HUES6 (cell line): ENCODE data around the gene HMCN1.
A peak's percentile ranks its signal among the peaks of the same experiment; 100 is the strongest.

Source experiments
- H3K27ac ChIP-seq: 2 replicates; pipeline ENCODE4 v1.7.0; 2013; ENCODE audit warnings: low read depth, mild to moderate bottlenecking, low read length, inconsistent platforms
- H3K27me3 ChIP-seq: 2 replicates; pipeline ENCODE4 v1.6.1; 2013; ENCODE audit warnings: low read length; ENCODE audit not compliant: control insufficient read depth, insufficient read depth
- H3K36me3 ChIP-seq: 2 replicates; pipeline ENCODE4 v1.6.1; 2013; ENCODE audit warnings: low read length; ENCODE audit not compliant: control insufficient read depth, insufficient read depth
- H3K4me1 ChIP-seq: 2 replicates; pipeline ENCODE4 v1.6.1; 2013; ENCODE audit warnings: low read length; ENCODE audit not compliant: control insufficient read depth, insufficient read depth
- H3K4me3 ChIP-seq: 2 replicates; pipeline ENCODE4 v1.5.1; 2013; ENCODE audit warnings: low read depth, low read length
- H3K9ac ChIP-seq: one replicate; pipeline ENCODE4 v1.6.1; 2013; ENCODE audit warnings: mild to moderate bottlenecking, low read length
- H3K9me3 ChIP-seq: 2 replicates; pipeline ENCODE4 v1.6.1; 2013; ENCODE audit warnings: low read depth, low read length; ENCODE audit not compliant: control insufficient read depth, insufficient read depth

Gene HMCN1

DNA sequence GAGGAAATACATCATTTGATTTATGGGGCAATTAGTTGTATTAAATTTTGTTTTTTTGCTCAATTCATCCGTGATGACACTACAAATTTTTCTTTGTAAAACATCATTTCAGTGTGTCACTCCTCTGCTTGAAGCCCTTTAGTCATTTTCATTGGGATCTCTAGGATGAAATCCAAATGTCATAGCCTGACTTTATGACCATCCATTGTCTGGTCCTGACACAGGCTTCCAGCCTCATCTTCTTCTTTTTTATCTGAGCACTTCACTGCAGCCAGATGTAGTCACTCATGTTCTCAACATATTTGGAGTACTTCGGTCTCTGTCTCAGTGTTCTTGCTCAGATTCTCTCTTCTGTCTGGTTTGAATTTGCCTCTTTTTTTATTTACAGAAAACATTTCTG lies 173.1 kb downstream of the HMCN1 start:
- Histone ChIP-seq H3K36me3 (no peaks in the 10 kb centered on the region), H3K27me3 (no peaks in the 10 kb centered on the region), H3K27ac (no peak overlapping the region), H3K9ac (no peak overlapping the region), H3K4me1 (peaks cover 27% of the 10 kb centered on the region), H3K4me3 (no peak overlapping the region), H3K9me3 (no peaks in the 10 kb centered on the region)

DNA sequence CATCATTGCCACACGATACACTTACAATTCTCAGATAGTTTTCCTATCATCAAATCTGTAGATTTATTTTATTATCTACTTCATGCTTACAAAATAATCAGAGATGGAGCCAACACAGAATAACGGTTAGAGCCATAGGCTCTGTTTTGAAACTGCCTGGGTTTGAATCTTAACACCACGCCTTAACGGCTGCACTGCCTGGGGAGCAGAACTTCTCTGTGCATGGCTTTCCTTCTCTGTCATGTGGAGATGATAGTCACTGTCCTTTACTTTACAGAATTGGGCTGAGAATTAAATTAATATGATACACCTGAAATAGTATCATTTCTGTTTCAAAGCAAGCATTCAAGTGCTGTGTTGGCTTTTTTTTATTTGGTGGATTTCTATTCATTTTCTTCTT lies 177.8 kb downstream of the HMCN1 start:
- no peak overlapping the region for H3K4me3 ChIP-seq
- no peak overlapping the region for H3K9ac ChIP-seq
- H3K27ac ChIP-seq: peak overlapping the region; percentile 28; the same call in 1 of the 2 replicates
- H3K36me3 ChIP-seq: no peaks in the 10 kb centered on the region
- no peaks in the 10 kb centered on the region for H3K9me3 ChIP-seq
- H3K27me3 ChIP-seq: no peaks in the 10 kb centered on the region
- H3K4me1 ChIP-seq: peaks cover 43% of the 10 kb centered on the region

DNA sequence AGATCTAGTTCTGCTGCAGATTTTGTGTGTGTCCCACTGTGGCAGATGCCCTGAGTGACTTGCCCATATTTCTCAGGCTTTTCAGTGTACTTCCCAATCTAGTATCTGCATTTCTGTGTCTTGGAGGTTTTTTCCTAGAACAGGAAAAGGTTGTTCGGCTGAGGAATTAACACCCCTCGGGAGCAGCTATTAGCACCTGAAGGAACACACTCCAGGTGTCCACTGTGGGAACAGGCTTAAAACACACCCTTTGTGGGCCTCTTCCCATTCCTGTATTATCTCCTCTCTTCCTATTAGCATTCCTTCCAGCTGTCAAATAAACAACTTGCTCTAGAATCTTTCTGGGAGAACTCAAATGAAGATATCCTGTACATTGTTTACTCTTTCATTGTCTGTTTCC lies 178.3 kb downstream of the HMCN1 start:
- H3K9ac ChIP-seq: no peak overlapping the region
- no peaks in the 10 kb centered on the region for H3K27me3 ChIP-seq
- H3K36me3 ChIP-seq: no peaks in the 10 kb centered on the region
- peaks cover 41% of the 10 kb centered on the region for H3K4me1 ChIP-seq
- no peaks in the 10 kb centered on the region for H3K9me3 ChIP-seq
- H3K27ac ChIP-seq: peak overlapping the region; percentile 11
- H3K4me3 ChIP-seq: no peak overlapping the region

DNA sequence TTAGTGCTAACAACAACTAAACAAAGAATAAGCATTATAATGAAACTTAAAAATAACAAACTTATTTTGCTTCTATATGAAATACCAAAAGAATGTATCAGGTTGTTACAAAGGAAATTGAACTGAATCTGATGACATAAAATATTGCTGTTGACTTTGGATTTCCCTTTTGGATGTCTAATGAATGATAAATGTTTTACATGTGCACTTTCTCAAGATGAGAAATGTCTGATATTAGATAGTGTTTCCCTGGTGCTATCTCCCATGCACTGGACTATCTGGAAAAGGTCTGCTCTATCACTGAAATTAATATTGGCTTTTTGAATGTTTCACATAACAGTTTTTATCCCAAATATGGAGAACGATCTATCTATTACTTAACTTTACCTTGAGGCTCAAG lies 179.9 kb downstream of the HMCN1 start:
- Histone ChIP-seq H3K27me3 (no peaks in the 10 kb centered on the region), H3K9me3 (no peaks in the 10 kb centered on the region), H3K9ac (no peak overlapping the region), H3K4me3 (no peak overlapping the region), H3K4me1 (peaks cover 37% of the 10 kb centered on the region), H3K36me3 (no peaks in the 10 kb centered on the region), H3K27ac (no peak overlapping the region)

DNA sequence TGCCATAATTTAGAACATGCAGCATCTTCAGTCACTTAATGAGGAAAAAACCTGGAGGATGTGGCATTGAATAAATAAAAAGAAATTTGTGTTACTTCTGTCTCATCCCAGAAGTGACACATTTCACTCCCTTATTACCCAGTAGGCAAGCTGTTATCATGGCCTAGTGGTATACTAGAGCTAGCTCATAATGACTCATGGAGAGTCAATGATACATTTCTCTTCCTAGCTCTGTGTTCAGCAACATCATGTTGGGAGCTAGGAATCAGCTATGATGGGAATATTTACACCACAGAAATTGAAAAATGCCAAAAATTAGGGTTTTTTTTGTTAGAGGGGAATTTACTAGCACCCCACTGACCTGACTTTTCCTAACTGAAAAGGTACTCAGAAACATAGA lies 182.7 kb downstream of the HMCN1 start:
- H3K4me1 ChIP-seq: peaks cover 26% of the 10 kb centered on the region
- H3K9ac ChIP-seq: no peak overlapping the region
- H3K9me3 ChIP-seq: no peaks in the 10 kb centered on the region
- H3K36me3 ChIP-seq: no peaks in the 10 kb centered on the region
- H3K27me3 ChIP-seq: no peaks in the 10 kb centered on the region
- H3K4me3 ChIP-seq: no peak overlapping the region
- H3K27ac ChIP-seq: no peak overlapping the region

DNA sequence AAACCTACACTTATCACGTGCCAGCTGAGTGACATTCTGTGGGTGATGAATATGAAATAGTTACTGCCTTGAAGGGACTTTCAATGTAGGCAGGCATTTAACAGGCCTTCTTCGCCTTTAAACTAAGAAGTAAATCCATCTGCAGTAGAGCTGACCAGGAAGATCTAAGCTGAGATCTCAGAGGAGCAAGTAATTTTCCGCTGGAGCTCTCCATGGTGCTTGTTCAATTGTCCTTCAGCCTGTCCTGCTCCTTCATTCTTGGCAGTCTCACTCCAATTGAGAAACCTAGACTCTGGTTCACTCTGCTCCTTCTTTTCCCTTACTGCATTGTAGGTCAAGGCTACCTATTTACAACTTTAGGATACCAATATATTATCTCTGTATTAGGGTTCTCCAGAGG lies 183.5 kb downstream of the HMCN1 start:
- Histone ChIP-seq H3K4me1 (peaks cover 18% of the 10 kb centered on the region), H3K27ac (no peak overlapping the region), H3K4me3 (no peak overlapping the region), H3K9ac (no peak overlapping the region), H3K27me3 (no peaks in the 10 kb centered on the region), H3K36me3 (no peaks in the 10 kb centered on the region), H3K9me3 (no peaks in the 10 kb centered on the region)

DNA sequence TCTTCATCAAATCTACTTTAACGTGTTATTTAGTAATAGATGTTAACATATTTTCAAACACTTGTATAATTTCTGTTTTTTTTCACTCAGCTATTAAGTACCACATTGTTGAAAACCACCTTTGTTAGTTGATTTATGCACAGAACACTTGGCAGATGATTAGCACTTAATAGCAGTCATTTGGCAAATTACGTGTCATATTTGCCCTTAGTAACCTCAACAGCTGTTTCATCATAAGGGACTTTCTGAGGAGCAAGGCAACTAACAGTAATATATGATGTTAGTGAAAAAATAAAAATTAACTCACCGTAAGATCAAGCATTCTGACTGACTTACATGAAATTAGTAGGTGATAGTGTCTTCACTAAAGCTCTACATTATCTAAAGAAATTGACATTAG lies 186.4 kb downstream of the HMCN1 start:
- H3K9ac ChIP-seq: no peak overlapping the region
- H3K27me3 ChIP-seq: no peaks in the 10 kb centered on the region
- H3K4me3 ChIP-seq: no peak overlapping the region
- 0 out of 2 replicates have a peak, but pooled peaks cover 2% of the 10 kb centered on the region for H3K4me1 ChIP-seq
- no peak overlapping the region for H3K27ac ChIP-seq
- H3K36me3 ChIP-seq: no peaks in the 10 kb centered on the region
- no peaks in the 10 kb centered on the region for H3K9me3 ChIP-seq

DNA sequence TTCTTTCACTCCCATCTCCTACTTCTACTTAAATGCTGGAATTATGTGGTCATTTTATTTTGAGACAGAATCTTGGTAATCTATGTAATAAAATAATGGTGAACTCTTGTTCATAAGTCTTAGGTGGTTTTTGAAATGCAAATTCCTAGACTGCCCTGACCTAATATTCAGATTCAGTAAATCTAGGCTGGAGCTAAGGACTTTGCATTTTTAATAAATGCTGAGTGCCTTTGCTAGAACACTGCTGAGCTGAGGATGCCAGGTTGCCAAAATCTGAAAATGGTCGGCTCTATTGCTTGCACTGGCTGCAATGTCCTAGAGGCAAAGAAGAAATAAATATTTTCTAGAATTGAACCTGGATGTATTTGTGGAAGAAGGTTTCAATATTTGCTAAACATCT lies 187.4 kb downstream of the HMCN1 start:
- no peaks in the 10 kb centered on the region for H3K9me3 ChIP-seq
- H3K9ac ChIP-seq: no peak overlapping the region
- no peaks in the 10 kb centered on the region for H3K36me3 ChIP-seq
- 0 out of 2 replicates have a peak, but pooled peaks cover 2% of the 10 kb centered on the region for H3K4me1 ChIP-seq
- H3K27me3 ChIP-seq: no peaks in the 10 kb centered on the region
- no peak overlapping the region for H3K4me3 ChIP-seq
- H3K27ac ChIP-seq: no peak overlapping the region

DNA sequence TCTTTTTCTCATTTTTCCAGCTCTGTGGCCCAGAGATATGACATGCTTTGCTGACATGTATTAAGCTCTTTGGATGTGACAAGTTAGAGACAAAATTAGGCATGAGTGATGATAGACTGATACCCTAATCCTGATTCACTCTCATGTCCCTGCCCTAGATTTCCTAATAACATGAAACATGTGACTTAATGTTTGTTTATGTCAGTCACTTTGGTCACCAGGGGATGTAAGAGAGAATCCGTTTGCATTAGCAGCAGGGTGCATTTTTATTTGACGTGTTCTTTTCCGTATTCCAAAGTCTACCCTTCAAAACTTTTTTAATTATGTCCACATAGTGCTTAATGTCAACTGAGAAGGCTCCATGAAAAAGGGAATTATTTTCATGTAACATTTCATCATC lies 192.4 kb downstream of the HMCN1 start:
- Histone ChIP-seq H3K4me3 (no peak overlapping the region), H3K36me3 (no peaks in the 10 kb centered on the region), H3K9me3 (no peaks in the 10 kb centered on the region), H3K27ac (no peak overlapping the region), H3K4me1 (no peaks in the 10 kb centered on the region), H3K9ac (no peak overlapping the region), H3K27me3 (no peaks in the 10 kb centered on the region)

DNA sequence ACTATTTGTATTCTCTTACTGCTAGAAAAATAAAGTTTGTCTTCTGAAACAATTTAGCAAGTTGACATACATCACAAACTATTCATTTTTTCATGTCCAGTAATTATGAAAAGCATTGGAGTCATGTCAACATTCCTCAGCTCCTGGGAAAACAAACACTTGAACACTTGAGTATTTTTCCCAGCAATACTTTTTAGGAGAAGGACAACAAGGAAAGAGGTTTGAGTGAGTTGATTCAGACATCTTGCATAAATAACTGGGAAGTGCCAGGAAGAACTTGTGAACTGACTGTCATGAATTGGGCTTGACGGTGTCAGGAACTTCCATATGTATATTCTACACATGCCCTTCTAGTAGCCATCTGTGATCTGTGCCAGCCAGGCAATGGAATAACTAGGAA lies 195.6 kb downstream of the HMCN1 start:
- no peaks in the 10 kb centered on the region for H3K9me3 ChIP-seq
- H3K27ac ChIP-seq: no peak overlapping the region
- no peak overlapping the region for H3K9ac ChIP-seq
- peaks cover under 1% of the 10 kb centered on the region; the same call in 1 of the 2 replicates for H3K4me1 ChIP-seq
- no peak overlapping the region for H3K4me3 ChIP-seq
- H3K36me3 ChIP-seq: no peaks in the 10 kb centered on the region
- H3K27me3 ChIP-seq: no peaks in the 10 kb centered on the region

DNA sequence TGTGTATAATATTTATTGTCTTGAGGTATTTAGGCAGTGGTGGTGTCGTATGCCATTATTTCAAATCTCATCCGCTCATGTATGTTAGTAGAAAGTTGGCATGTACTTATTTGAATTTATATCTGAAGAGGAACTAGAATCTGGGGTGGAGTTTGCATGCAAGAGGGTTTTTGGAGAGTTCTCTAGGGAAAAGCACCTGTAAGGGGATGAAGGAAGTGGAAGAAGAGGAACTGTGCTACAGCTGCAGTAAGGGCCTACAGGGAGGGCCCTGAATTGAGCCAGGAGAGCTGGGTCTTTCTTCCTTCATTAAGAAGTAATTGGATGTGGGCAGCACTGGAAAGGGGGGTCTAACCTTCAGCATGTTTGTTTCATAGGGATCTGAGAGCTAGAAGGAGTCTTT lies 197.2 kb downstream of the HMCN1 start:
- H3K27ac ChIP-seq: no peak overlapping the region
- H3K36me3 ChIP-seq: no peaks in the 10 kb centered on the region

DNA sequence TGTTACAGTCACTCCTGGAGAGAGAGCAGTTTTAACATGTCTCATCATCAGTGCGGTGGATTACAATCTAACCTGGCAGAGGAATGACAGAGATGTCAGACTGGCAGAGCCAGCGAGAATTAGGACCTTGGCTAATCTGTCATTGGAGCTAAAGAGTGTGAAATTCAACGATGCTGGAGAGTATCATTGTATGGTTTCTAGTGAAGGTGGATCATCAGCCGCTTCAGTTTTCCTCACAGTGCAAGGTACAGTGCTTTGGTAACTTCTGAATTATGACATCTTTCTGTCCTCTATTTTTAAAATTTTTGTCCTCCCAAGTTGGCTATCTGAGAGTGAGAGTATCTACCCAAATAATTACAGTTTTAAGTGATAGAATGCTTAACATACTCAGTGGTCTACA lies 199.4 kb downstream of the HMCN1 start:
- Histone ChIP-seq H3K4me1 (peaks cover 3% of the 10 kb centered on the region; the same call in 1 of the 2 replicates), H3K4me3 (no peak overlapping the region), H3K27ac (no peak overlapping the region), H3K9ac (no peak overlapping the region), H3K27me3 (no peaks in the 10 kb centered on the region), H3K9me3 (peaks cover 7% of the 10 kb centered on the region), H3K36me3 (no peaks in the 10 kb centered on the region; the same call in 1 of the 2 replicates)

More for the DNA sequence above, 197.2 kb downstream of the HMCN1 start:
- Histone ChIP-seq H3K4me3 (no peak overlapping the region), H3K4me1 (peaks cover 3% of the 10 kb centered on the region; the same call in 1 of the 2 replicates), H3K9ac (no peak overlapping the region), H3K9me3 (no peaks in the 10 kb centered on the region), H3K27me3 (no peaks in the 10 kb centered on the region)
